NCI-H1694 treated with DMSO at 0.1 percent for 48 hours (cell line): ENCODE data around the gene KCNN3.
"Not testable (repeated sequence)": the region's sequence is repeated elsewhere in the genome, so short reads cannot be mapped to it uniquely, and the experiment has no call there.

Experiments used
- DNase-seq: peaks from one replicate; lab custom pipeline; 2025; lab: John Stamatoyannopoulos, UW

KCNN3 gene

DNA sequence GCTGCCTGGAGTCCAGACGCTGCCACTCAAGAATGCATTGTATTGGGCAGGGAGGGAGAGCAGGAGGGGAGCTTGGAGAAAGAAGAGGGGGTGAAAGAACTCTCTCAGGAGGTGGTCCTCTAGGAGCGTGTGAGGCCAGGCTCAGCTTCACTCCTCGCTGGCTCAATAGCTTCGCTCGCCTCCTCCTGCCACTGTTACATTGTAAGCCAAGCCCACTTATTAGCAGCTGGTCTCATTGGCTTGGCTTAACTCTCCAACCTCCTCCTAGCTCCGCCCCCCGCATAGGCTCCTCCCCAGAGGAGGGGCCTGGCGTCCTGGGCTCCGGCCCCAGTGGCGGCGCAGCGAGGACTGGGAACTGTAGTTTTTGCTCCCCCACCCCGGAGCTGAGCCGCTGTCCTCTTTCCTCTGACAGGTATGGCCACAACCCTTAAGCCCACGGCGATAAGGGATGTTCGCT lies at the start of gene KCNN3:
Gene KCNN3 (minus strand): TSS at position 167 of the 457 bp plus-strand sequence. CDS start 317 bp downstream, outside the sequence.
- peak; percentile 98 for DNase-seq

- DNase-seq: no peak
Measured at GRCh38 chr1:154913273-154913672, 43.2 kb upstream of the KCNN3 start.

GRCh38 chr1:154912755-154913154 lies 42.7 kb upstream of the KCNN3 start:
- DNase-seq: no peak

GRCh38 chr1:154911691-154912550 lies 41.8 kb upstream of the KCNN3 start:
- no peak for DNase-seq

DNA sequence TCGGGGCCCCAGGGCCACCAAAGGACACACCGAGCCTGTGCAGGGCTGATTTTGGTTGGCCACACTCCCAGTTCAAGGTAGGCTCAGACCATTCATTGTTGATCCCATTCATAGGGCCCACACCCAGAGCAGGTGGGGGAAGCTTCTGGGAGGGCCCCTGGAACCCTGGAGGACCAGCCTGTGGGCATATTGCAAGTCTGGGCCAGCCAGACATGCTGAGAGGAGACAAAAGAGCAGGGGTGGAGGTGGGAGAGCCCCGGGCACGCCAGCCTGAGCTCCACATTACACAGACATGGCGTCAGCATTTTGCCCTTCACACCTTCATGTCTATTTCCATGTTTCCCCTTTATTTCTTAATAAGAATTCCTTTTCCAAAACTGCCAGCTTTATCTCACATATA lies 40.8 kb upstream of the KCNN3 start:
- no peak for DNase-seq

- no peak for DNase-seq
Measured at GRCh38 chr1:154908937-154909336, 38.9 kb upstream of the KCNN3 start.

- DNase-seq: not testable (repeated sequence)
Measured at GRCh38 chr1:154908129-154908528, 38.0 kb upstream of the KCNN3 start.

GRCh38 chr1:154906621-154907081 lies 36.6 kb upstream of the KCNN3 start:
- DNase-seq: no peak

DNA sequence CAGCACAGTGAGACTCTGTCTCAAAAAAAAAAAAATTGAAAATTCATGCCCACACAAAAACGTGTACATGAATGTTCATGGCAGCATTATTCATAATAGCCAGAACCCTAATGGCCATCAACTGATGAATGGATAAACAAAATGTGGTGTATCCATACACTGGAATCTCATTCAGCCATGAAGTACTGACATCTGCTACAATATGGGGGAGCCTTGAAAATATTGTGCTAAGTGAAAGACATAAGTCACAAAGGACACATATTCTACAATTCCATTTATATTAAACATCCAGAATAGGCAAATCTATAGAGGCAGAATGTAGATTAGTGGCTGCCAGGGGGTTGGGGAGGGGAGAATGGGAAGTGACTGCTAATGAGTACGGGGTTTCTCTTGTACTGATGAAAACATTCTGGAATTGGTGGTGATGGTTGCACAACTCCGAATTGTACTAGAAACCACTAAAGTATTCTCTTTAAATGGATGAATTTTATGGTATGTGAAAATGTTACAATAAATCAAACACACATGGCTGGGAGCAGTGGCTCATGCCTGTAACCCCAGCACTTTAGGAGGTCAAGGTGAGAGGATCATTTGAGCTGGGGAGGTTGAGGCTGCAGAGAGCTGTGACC lies 33.0 kb upstream of the KCNN3 start:
- DNase-seq: no peak

DNA sequence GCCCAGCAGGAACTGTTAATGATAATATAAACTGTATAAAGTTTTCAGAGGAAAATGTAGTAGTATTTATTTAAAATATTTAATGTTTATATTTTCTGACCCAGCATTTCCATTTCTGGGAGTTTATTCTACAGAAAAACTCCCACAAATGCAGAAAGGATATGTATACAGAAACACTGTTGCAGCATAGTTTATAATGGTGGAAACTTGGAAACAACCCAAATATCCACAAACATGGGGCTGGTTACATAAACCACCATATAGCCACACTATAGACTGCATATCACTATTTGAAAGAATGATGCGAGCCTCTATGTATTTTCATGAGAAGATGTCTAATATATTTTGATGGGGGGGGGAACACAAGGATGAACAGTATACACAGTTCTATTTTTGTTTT lies 31.5 kb upstream of the KCNN3 start:
- DNase-seq: no peak

GRCh38 chr1:154899041-154899440 lies 29.0 kb upstream of the KCNN3 start:
- no peak for DNase-seq

GRCh38 chr1:154896771-154897286 lies 26.7 kb upstream of the KCNN3 start:
- no peak for DNase-seq

- DNase-seq: no peak
Measured at GRCh38 chr1:154895798-154896197, 25.7 kb upstream of the KCNN3 start.

- no peak for DNase-seq
Measured at GRCh38 chr1:154891452-154891851, 21.4 kb upstream of the KCNN3 start.

DNA sequence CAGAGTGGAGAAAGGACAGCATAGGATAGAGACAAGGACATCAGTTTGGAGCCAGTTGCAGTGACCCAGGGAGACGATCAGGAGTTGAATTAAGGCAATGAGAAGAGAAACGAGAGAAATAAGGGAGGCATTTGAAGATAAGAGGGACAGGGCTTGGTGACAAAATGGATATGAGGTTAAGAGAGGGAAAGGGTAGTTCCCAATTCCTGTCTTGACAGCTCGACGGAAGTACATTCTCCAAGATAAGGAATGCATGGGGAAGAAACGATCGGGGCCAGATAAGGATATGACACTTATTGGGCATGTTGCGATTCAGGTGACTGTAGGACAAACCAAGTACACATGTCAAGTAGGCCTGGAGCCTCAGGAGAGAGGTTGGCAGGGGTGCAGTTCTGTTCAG lies 18.7 kb upstream of the KCNN3 start:
- no peak for DNase-seq

- no peak for DNase-seq
Measured at GRCh38 chr1:154886281-154887015, 16.4 kb upstream of the KCNN3 start.

GRCh38 chr1:154884869-154885701 lies 15.0 kb upstream of the KCNN3 start:
- DNase-seq: no peak

DNA sequence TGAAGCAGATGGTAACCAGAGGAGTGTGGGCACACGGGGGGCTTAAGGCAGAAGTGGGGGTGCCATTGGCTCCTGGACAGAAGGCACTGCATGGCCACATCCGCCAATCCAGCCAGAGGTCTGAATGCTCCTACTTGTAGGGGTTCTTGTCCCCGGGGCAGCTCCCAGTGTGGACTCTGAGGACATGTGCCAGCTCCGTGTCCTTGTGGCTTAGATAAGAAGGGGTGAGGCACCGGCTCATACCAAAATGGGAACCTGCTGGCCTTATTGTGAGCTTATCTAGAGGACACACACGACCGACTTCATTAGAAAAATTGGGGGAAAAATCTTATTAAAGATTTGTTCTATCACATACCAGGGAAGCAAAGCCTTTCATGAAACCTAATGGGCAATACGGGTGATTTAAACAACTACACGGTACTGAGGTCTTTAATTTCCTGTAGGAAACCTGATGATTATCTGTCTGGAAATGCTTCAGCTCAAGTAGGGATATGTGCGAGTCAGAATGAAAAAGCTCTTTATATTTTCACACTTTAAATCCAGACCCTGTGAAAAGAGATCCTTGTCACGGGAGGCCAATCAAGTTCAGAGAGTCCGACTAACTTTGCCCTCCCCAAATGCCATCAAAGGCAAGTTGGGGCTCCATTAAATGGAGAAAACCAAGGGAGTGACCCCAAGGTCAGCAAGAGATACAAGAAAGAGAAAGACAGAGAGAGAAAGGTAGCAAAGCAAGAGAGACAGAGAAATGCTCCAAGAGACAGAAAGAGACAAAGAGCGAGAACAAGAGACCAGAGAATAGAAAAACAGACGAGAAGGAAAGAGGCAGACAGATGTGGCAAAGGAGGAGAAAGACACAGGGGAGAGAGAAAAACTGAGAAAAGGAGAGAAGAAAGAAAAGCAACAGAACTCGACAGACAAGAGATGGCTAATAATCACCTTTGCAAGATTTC lies 14.1 kb upstream of the KCNN3 start:
- DNase-seq: no peak

GRCh38 chr1:154881820-154882535 lies 11.9 kb upstream of the KCNN3 start:
- DNase-seq: no peak

GRCh38 chr1:154880671-154881070 lies 10.6 kb upstream of the KCNN3 start:
- no peak for DNase-seq
